Measurements from ENCODE around the gene TIMMDC1. TPM values are rescaled to one million over a fixed set of nuclear protein-coding genes. Genes with fewer than 3 reads are reported as not detected.

Gene TIMMDC1
- total and polyA plus RNA-seq, 2 of the 4 experiments (the other 2 are of a cell fraction), result 52.5 to 56.6 TPM

GRCh38 chr3:119456469-119456868, 41.9 kb upstream of the TIMMDC1 start:
- Histone ChIP-seq H4K5ac (ENCODE audit: low read depth, low read length) (no peak overlapping the region), H3K4me3 (ENCODE audit: insufficient read depth, low read depth, low read length) (no peak overlapping the region), H3K4ac (ENCODE audit: low read depth, low read length) (no peak overlapping the region), H4K8ac (ENCODE audit: low read depth in 2 of 2, low read length in 2 of 2) (no peak overlapping the region), H4K20me1 (ENCODE audit: insufficient read depth, low read length) (peaks cover 21% of the 10 kb centered on the region; the same call in 1 of the 2 replicates), H2BK15ac (ENCODE audit: low read depth, low read length) (no peak overlapping the region), H2AFZ (replicated peaks; ENCODE audit: low read length, poor library complexity) (no peak overlapping the region), H3K36me3 (ENCODE audit: control insufficient read depth, insufficient read depth, low read length) (peaks cover 31% of the 10 kb centered on the region), H3K18ac (ENCODE audit: low read depth, low read length) (no peak overlapping the region), H3K56ac (ENCODE audit: extremely low read depth, insufficient read depth, low read length) (no peak overlapping the region), H3K9ac (ENCODE audit: low read depth, low read length) (no peak overlapping the region), H3K27me3 (ENCODE audit: control insufficient read depth, insufficient read depth, low read length) (no peaks in the 10 kb centered on the region), H2BK20ac (ENCODE audit: low read depth, low read length) (no peak overlapping the region), H2BK5ac (ENCODE audit: low read depth, low read length, poor library complexity, severe bottlenecking) (no peak overlapping the region), H3K9me1 (ENCODE audit: insufficient read depth, low read length) (peaks cover 4% of the 10 kb centered on the region; the same call in 1 of the 2 replicates), H2AK9ac (replicated peaks; ENCODE audit: low read depth, low read length, poor library complexity) (no peak overlapping the region), H3K4me1 (ENCODE audit: control insufficient read depth, insufficient read depth, low read length) (no peaks in the 10 kb centered on the region), H3K9me3 (ENCODE audit: control insufficient read depth, insufficient read depth, low read length) (no peaks in the 10 kb centered on the region), H4K91ac (ENCODE audit: insufficient read depth, low read depth, low read length) (no peak overlapping the region), H2AK5ac (ENCODE audit: low read depth, low read length) (no peak overlapping the region), H2BK120ac (ENCODE audit: low read depth, low read length) (no peak overlapping the region), H3K23ac (ENCODE audit: low read depth, low read length) (no peak overlapping the region), H3K79me1 (ENCODE audit: low read depth in 1 of 2, low read length in 2 of 2) (peaks cover 31 to 34% of the 10 kb centered on the region in 2 experiments), H3K4me2 (ENCODE audit: low read depth, low read length) (no peak overlapping the region), H3K27ac (ENCODE audit: insufficient read depth, low read length) (no peak overlapping the region), H3K14ac (replicated peaks; ENCODE audit: low read depth, low read length) (no peak overlapping the region)
- no CpG with 5 or more reads among the region's 1 CpG for WGBS, 2 experiments (ENCODE audit: extremely low coverage in 2 of 2, insufficient read length in 1 of 2)
- ChIA-PET POLR2A (ENCODE audit: unreplicated experiment) (no interaction called here), CTCF (interaction anchor here (0.5 kb wide), 1 partner anchor 175 kb away, joined by 4 read pairs; no protein-coding TSS in a partner anchor)
- dilution Hi-C loops (cut with HindIII; ENCODE audit: low sequenced_read_pairs, unreplicated experiment) (no loop called here), intact Hi-C loops (cut with micrococcal nuclease) (no loop called here), in situ Hi-C loops (cut with MboI; ENCODE audit: low sequenced_read_pairs) (no loop called here)
- DNase-seq, result no peak
- no peak for ATAC-seq (ENCODE audit: low read depth)
- no TSS peak for BruUV-seq (replicated peaks)
- no peak for TF ChIP-seq MXI1 (IDR thresholded peaks at IDR 0.05; ENCODE audit: borderline replicate concordance, low read depth, low read length)
- no peak for TF ChIP-seq CHD1 (IDR thresholded peaks at IDR 0.05; ENCODE audit: low read depth, low read length)
- TF ChIP-seq ELK1 (IDR thresholded peaks at IDR 0.05; ENCODE audit: borderline replicate concordance, low read depth, low read length), result no peak
- no peak for TF ChIP-seq NFE2L2 (IDR thresholded peaks at IDR 0.05; ENCODE audit: low read depth, low read length)
- no peak for TF ChIP-seq POLR2A (IDR thresholded peaks at IDR 0.05; ENCODE audit: low read depth, low read length)
- TF ChIP-seq RFX5 (IDR thresholded peaks at IDR 0.05; ENCODE audit: low read depth, low read length), result no peak
- TF ChIP-seq MAZ (IDR thresholded peaks at IDR 0.05; ENCODE audit: borderline replicate concordance, low read depth, low read length), result no peak
- no peak for TF ChIP-seq RAD21 (IDR thresholded peaks at IDR 0.05; ENCODE audit: low read length)
- TF ChIP-seq USF2 (IDR thresholded peaks at IDR 0.05; ENCODE audit: low read depth, low read length), result no peak
- no peak for TF ChIP-seq SMC3 (IDR thresholded peaks at IDR 0.05; ENCODE audit: low read depth, low read length)
- no peak for TF ChIP-seq MAFK (IDR thresholded peaks at IDR 0.05; ENCODE audit: low read depth, low read length)
- TF ChIP-seq BHLHE40 (IDR thresholded peaks at IDR 0.05; ENCODE audit: low read depth, low read length), result no peak
- no peak for TF ChIP-seq CTCF (conservative IDR thresholded peaks at IDR 0.05; ENCODE audit: low read depth, low read length)
- TF ChIP-seq RCOR1 (IDR thresholded peaks at IDR 0.05; ENCODE audit: insufficient replicate concordance, low read length), result no peak
- TF ChIP-seq CEBPB (IDR thresholded peaks at IDR 0.05; ENCODE audit: low read depth, low read length), result no peak
- no peak for TF ChIP-seq FOS (IDR thresholded peaks at IDR 0.05; ENCODE audit: low read depth, low read length)

Data from IMR-90 (cell line).